ENCODE measurements around the gene WIPI1. TPM values are rescaled to one million over a fixed set of nuclear protein-coding genes. Genes with fewer than 3 reads are reported as not detected.
A peak's percentile ranks its signal among the peaks of the same experiment; 100 is the strongest.

WIPI1 gene
- total and polyA plus RNA-seq, 2 of the 13 experiments (the other 11 are each of a cell fraction or from before 2014, with no cell fraction given): 29.4 to 141 TPM

DNA sequence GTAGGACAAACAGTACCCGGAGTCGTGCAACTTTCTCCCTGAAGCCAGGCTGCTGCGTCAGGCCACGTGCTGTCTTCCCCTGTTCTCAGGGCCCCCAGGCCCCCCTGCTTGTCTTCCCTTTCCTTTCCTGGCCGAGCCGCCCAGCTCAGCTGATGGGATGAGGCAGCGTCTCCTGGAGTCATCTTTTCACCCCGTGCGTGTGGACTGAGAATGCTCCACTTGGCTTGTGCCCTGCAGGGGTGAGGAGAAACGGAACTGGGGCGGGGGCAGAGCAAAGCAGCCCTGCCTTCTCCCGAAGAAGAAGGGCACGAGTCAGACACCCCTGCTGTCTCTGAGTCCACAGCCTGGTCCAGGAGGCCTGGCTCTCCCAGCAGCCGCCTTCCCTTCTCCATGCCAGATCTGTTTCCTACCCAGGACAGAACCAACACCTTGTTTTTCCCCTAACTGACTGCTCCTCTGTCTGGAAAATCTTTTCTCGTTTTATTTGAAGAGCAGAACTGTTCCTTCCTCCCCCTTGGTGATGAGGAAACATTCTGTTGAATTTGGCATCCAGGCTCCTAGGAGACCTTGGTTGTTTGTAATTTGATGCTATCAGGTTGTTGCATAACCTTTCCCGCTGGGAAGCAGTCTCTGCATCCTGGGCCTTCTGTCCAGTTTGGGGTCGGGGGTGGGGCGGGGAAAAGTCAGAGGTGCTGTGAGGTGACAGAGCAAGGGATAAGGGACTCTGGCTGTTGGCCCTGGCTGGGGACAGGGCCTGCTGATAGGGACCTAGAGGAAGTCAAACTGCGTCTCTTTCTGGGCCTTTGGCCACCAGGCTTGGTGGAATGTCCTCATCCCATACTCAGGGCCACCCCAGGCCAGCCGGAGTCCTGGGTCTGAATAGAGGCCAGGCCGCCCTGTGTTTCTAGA, 78.8 kb downstream of the WIPI1 start (continued):
- TF ChIP-seq, protein P1, sequence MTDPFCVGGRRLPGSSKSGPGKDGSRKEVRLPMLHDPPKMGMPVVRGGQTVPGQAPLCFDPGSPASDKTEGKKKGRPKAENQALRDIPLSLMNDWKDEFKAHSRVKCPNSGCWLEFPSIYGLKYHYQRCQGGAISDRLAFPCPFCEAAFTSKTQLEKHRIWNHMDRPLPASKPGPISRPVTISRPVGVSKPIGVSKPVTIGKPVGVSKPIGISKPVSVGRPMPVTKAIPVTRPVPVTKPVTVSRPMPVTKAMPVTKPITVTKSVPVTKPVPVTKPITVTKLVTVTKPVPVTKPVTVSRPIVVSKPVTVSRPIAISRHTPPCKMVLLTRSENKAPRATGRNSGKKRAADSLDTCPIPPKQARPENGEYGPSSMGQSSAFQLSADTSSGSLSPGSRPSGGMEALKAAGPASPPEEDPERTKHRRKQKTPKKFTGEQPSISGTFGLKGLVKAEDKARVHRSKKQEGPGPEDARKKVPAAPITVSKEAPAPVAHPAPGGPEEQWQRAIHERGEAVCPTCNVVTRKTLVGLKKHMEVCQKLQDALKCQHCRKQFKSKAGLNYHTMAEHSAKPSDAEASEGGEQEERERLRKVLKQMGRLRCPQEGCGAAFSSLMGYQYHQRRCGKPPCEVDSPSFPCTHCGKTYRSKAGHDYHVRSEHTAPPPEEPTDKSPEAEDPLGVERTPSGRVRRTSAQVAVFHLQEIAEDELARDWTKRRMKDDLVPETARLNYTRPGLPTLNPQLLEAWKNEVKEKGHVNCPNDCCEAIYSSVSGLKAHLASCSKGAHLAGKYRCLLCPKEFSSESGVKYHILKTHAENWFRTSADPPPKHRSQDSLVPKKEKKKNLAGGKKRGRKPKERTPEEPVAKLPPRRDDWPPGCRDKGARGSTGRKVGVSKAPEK (CRISPR knock-in tag; IDR thresholded peaks at IDR 0.05; ENCODE audit: borderline replicate concordance): peak; percentile 87
- TF ChIP-seq CEBPB (IDR thresholded peaks at IDR 0.05; ENCODE audit: borderline replicate concordance, low read depth, low read length): peak; percentile 99
- no peak for TF ChIP-seq SRSF9 (IDR thresholded peaks at IDR 0.05; ENCODE audit: borderline replicate concordance, insufficient read depth, low read depth, low read length, poor library complexity, severe bottlenecking)
- TF ChIP-seq REL (CRISPR knock-in tag; conservative IDR thresholded peaks at IDR 0.05): peak; percentile 93
- TF ChIP-seq ZNF619 (CRISPR knock-in tag; IDR thresholded peaks at IDR 0.05): no peak; the same call in 1 of the 2 replicates
- TF ChIP-seq SYNCRIP (IDR thresholded peaks at IDR 0.05; ENCODE audit: insufficient read depth, low read depth, low read length): no peak
- peak; percentile 49; the same call in 1 of the 2 replicates for TF ChIP-seq GATAD1 (CRISPR knock-in tag; IDR thresholded peaks at IDR 0.05)
- TF ChIP-seq ZNF441 (CRISPR knock-in tag; IDR thresholded peaks at IDR 0.05; ENCODE audit: borderline replicate concordance): peak; percentile 49; the same call in 1 of the 2 replicates
- peak; percentile 43; the same call in 1 of the 2 replicates for TF ChIP-seq SRY (CRISPR knock-in tag; IDR thresholded peaks at IDR 0.05)
- TF ChIP-seq ZNF713 (CRISPR knock-in tag; IDR thresholded peaks at IDR 0.05): peak; percentile 88
- TF ChIP-seq CREB1 (IDR thresholded peaks at IDR 0.05): no peak
- peak; percentile 78 for TF ChIP-seq CREB1 (CRISPR knock-in tag; IDR thresholded peaks at IDR 0.05)
- peak; percentile 95; the same call in 1 of the 2 replicates for TF ChIP-seq ZNF253 (CRISPR knock-in tag; IDR thresholded peaks at IDR 0.05; ENCODE audit: borderline replicate concordance)
- TF ChIP-seq ZNF563 (CRISPR knock-in tag; IDR thresholded peaks at IDR 0.05): peak; percentile 40; the same call in 1 of the 2 replicates
- TF ChIP-seq, protein P2, sequence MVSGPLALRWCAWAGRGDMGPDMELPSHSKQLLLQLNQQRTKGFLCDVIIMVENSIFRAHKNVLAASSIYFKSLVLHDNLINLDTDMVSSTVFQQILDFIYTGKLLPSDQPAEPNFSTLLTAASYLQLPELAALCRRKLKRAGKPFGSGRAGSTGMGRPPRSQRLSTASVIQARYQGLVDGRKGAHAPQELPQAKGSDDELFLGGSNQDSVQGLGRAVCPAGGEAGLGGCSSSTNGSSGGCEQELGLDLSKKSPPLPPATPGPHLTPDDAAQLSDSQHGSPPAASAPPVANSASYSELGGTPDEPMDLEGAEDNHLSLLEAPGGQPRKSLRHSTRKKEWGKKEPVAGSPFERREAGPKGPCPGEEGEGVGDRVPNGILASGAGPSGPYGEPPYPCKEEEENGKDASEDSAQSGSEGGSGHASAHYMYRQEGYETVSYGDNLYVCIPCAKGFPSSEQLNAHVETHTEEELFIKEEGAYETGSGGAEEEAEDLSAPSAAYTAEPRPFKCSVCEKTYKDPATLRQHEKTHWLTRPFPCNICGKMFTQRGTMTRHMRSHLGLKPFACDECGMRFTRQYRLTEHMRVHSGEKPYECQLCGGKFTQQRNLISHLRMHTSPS (CRISPR knock-in tag; IDR thresholded peaks at IDR 0.05; ENCODE audit: low read depth): peak; percentile 52
- no peak; the same call in 1 of the 2 replicates for TF ChIP-seq ARID2 (CRISPR knock-in tag; IDR thresholded peaks at IDR 0.05; ENCODE audit: borderline replicate concordance)
- TF ChIP-seq ZNF615 (CRISPR knock-in tag; IDR thresholded peaks at IDR 0.05; ENCODE audit: borderline replicate concordance): no peak
- TF ChIP-seq SATB2 (CRISPR knock-in tag; IDR thresholded peaks at IDR 0.05): peak; percentile 95
- peak; percentile 67; the same call in 1 of the 2 replicates for TF ChIP-seq EHMT2 (IDR thresholded peaks at IDR 0.05; ENCODE audit: borderline replicate concordance, low read depth, low read length)
- no peak for TF ChIP-seq EZH2 (conservative IDR thresholded peaks at IDR 0.05; ENCODE audit: low read depth, low read length)
- peak; percentile 66 for TF ChIP-seq ZBTB38 (CRISPR knock-in tag; IDR thresholded peaks at IDR 0.05)
- peak; percentile 98 for TF ChIP-seq GTF3A (CRISPR knock-in tag; conservative IDR thresholded peaks at IDR 0.05)
- TF ChIP-seq, protein P3, sequence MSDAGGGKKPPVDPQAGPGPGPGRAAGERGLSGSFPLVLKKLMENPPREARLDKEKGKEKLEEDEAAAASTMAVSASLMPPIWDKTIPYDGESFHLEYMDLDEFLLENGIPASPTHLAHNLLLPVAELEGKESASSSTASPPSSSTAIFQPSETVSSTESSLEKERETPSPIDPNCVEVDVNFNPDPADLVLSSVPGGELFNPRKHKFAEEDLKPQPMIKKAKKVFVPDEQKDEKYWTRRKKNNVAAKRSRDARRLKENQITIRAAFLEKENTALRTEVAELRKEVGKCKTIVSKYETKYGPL (CRISPR knock-in tag; IDR thresholded peaks at IDR 0.05): peak; percentile 99
- TF ChIP-seq BORCS8-MEF2B (CRISPR knock-in tag; IDR thresholded peaks at IDR 0.05): no peak
- peak; percentile 68 for TF ChIP-seq ZFY (CRISPR knock-in tag; IDR thresholded peaks at IDR 0.05)

Measured in HepG2 (cell line).